NOMO-1 treated with dmso at 0.1 percent for 144 hours (cell line): Measurements from ENCODE around the gene FCGR3A.
A peak's percentile ranks its signal among the peaks of the same experiment; 100 is the strongest.
"Not testable (repeated sequence)": the region's sequence is repeated elsewhere in the genome, so short reads cannot be mapped to it uniquely, and the experiment has no call there.

Source experiments
- DNase-seq: peaks from one replicate; lab custom pipeline; 2025; ENCODE audit not compliant: unreplicated experiment; lab: John Stamatoyannopoulos, UW

The FCGR3A gene

DNA sequence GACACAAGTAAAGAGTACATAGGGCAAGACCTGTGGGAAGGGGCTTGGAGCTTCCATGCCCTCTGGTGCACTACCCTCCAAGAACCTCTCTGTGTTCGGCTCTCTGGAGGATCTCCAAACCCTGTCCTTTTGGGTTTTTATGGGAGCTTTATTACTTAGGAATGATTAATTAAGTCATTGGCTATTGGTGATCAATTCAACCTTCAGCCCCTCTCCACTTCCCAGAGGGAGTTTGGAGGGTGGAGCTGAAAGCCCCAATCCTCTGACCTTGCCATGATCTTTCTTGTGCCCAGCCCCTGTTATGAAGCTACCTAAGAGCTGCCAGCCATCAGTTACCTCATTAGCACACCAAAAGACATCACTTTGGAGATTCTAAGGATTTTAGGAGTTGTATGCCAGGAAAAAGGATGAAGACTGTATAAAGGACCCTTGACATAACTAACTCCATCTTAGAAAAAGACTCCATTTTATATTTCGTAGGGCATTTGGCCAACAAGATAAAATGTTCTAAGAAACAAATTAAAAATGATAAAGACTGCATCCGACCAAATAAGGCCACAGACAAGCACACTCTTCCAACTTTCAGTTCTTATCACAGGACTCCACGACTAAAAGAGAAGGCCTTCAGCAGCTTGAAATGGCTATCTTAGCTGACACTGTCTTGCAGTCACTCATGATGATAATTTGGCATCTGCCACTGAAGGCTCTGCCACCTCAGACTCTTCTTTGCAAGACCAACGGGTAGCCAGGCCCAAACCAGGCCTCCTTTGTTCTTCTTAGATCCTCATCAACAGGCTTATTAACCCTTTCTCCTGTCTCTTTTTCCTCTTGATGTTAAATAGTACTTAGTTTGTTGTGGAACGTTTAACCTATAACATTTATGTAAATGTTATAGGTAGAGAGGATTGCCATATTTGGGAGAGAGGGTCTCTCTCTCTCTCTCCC, 8.2 kb upstream of the FCGR3A start:
- not testable (repeated sequence) for DNase-seq

- not testable (repeated sequence) for DNase-seq
Observed at GRCh38 chr1:161556990-161557389, 7.4 kb upstream of the FCGR3A start.

GRCh38 chr1:161556143-161556542, 6.5 kb upstream of the FCGR3A start:
- not testable (repeated sequence) for DNase-seq

- not testable (repeated sequence) for DNase-seq
Observed at GRCh38 chr1:161554815-161555417, 5.3 kb upstream of the FCGR3A start.

GRCh38 chr1:161554340-161554739, 4.7 kb upstream of the FCGR3A start:
- peak; percentile 17 for DNase-seq

- DNase-seq: not testable (repeated sequence)
Observed at GRCh38 chr1:161553631-161554030, 4.0 kb upstream of the FCGR3A start.

DNA sequence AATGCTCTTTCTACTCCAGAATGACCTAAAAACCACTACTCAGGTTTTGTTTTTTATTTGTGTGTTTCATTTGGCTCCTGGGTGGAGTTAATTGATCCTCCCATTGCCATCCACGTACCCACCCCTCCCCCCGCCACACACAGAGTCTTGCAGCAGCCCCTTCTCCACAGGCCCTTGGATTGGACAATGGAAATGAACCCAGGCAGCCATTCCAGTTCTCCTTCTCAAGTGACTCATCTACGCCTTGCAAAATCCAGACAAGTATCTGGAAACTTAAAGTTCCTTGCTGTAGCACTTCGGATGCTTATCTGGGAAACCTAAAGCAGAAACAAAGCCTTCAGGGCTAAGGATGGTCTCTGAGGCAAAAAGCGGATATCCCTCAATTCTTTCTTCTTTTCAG, 1.3 kb upstream of the FCGR3A start:
- not testable (repeated sequence) for DNase-seq

DNA sequence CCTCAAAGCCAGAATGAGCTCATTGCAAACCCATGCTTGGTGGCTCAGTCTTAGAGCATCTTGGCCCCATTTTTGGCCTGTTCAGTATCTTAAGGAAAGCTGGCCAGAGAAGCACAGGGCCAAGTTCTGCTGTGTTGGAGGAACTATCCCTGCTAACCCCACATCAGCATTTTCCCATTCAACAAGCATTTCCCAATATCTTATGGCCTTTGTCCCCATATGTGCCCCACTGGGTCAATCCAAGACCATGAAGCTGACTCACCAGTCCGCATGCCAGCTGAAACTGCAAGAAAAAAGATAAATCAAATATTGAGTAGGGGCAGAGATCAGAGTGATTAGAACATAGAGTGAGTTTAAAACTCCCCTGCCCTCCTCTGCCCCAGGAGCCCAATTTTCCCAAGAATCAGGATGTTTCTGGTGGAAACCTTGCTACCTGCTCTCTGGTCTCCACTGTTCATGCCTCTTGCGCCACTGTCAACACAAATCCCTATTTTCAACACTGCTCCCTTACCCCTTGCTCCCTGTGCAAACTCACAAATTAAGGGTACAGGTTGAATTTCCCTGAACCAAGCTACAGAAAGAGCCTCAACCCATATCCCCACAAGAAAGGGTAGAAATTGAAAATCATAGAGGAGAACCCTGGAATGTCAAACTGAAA, 740 bp downstream of the FCGR3A start:
- not testable (repeated sequence) for DNase-seq

DNA sequence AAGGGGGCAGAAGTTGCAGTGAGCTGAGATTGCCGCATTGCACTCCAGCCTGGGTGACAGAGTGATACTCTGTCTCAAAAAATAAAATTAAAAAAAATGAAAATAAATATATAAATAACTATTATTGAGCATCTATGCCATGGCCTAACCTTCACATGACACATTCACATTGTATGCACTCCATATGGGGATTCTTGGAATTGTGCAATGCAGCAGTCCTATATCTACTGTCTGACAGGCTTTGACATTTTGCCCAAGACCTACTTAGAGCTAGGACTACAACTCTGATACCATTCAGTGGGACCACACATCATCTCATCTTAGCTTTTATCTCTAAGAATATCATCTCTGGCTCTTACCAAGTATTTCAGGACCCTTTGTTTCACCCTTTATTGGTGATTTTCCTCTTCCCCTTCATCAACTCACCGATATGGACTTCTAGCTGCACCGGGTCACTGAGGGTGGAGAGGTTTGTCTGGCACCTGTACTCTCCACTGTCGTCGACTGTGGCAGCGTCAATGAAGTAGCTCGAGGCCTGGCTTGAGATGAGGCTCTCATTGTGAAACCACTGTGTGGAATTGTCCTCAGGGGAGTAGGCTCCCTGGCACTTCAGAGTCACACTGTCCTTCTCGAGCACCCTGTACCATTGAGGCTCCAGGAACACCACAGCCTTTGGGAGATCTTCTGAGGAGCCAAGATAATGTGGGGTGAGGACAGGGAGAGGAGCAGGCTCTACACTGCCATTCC, 1.4 kb downstream of the FCGR3A start:
- not testable (repeated sequence) for DNase-seq

DNA sequence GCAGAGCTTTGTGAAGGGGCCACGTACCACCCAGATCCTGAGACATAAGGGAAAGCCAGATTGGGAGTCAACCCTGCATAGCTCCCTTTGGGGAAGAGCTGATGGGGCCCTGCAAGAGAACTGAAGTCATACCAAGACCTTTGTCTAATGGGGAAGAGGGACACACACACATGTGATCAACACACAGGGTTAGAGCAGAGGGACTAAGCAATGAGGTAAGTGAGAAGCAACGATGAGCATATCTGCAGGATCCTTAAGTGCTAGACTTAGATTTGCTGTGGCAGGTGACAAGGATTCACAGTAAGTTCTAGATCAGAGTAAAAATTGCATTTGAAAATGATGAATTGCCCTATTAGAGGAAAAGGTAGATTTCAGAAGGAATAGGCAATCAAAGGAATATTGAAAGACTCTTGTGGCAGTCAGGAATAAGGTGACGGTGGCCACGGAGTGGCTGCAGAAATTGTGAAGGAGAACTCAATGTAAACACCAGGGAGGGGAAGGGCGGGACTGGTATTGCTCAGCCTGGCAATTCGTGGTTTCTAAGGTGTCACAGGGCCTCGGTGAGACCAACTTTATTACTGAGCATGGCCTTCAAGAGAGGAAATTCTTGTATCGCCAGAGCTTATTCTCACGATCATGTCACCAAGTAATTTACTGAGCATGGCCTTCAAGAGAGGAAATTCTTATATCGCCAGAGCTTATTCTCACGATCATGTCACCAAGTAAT, 4.5 kb downstream of the FCGR3A start:
- not testable (repeated sequence) for DNase-seq

GRCh38 chr1:161543125-161543524, 6.5 kb downstream of the FCGR3A start:
- not testable (repeated sequence) for DNase-seq

- DNase-seq: not testable (repeated sequence)
Observed at GRCh38 chr1:161542091-161542559, 7.5 kb downstream of the FCGR3A start.

DNA sequence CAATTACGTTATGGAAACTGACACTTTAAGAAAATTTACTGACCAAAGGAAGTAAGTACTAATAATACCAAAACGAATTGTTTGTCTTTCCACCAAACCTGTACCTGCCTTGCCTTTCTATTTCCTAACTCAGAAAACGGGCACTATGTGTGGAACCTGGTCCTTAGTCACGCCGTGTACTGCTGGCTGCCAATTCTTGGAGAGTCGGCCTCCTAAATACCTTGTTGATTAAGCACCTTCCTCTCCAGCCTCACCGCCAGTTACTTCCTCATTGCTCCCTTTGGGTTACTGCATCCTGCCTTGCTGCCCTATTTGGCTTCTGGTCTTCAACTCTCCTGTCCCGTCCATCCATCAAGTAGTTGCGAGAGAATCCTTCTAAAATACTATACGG, 9.1 kb downstream of the FCGR3A start:
- DNase-seq: not testable (repeated sequence)

- peak; percentile 88 for DNase-seq
Observed at GRCh38 chr1:161539731-161540569, 9.7 kb downstream of the FCGR3A start.

DNA sequence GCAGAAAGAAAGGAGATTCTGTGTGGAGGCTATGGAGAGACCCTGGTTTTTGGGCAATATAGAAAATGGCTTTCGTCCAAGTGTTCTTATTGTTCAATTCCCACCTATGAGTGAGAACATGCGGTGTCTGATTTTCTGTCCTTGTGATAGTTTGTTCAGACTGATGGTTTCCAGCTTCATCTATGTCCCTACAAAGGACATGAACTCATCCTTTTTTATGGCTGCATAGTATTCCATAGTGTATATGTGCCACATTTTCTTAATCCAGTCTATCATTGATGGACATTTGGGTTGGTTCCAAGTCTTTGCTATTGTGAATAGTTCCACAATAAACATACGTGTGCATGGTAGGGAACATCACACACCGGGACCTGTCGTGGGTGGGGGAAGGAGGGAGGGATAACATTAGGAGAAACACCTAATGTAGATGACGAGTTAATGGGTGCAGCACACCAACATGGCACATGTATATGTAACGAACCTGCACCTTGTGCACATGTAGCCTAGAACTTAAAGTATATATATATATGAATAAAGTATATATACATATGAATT, 10.6 kb downstream of the FCGR3A start:
- DNase-seq: not testable (repeated sequence)

DNA sequence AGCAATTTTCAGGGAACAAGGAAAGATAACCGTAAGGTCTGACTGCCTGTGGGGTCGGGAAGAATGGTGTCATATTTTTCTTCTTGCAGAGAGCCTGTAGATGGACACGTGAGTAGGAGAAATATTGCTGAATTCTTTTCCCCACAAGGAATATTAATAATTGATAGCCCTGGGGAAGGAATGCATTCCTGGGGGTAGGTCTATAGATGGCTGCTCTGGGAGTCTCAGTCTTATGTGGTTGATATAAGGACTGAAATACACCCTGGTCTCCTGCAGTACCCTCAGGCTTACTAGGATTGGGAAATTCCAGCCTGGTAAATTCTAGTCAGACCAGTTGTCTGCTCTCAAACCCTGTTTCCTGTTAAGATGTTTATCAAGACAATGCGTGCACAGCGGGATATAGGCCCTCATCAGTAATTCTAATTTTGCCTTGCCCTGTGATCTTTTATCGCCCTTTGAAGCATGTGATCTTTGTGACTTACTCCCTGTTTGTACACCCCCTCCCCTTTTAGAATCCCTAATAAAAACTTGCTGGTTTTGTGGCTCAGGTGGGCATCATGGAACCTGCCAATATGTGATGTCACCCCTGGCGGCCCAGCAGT, 12.4 kb downstream of the FCGR3A start:
- DNase-seq: not testable (repeated sequence)

DNA sequence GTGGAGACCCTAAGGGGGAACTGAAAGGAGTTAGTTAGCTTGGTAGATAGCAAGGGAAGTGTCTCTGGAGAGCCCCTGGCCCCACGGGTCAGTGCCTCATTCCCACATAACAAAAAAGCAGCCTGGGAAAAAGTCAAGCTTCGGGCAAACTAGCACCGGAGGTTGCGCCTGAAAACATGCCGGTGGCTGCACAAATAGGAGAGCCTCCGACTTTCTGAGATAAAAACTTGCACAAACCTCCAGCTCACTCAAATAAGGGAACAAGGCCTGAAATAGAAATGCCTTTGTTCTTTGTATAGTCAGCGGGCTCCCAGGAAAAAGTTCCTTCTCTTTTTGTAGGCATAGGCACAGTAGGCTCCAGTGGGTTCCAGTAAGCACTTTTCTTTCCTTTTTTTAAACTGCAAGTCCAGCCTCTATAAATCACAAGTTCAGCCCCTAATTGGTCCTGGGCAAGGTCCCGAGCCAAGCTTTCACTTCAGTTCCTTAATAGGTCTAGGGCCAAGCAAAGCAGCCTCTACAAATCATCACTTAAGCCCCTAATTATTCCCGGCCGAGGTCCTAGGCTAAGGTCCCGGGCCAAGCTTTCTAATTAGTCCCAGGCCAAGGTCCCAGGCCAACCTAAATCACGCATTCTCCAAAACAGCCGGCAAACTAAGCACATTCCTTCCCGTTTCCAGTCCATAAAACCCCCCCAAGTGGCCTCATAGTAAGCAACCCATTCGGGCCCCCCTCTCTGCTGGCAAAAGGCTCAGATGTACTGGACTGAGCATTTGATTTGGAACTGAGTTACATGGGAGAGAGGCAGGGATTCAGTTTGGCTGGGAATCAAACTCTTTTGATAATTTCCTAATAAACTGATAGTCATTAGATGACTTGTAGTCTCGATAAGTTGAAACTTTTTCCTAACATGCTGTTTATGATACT, 16.7 kb downstream of the FCGR3A start:
- peak; percentile 47 for DNase-seq
